ENCODE measurements around the gene NEURL2.

NEURL2 gene

DNA sequence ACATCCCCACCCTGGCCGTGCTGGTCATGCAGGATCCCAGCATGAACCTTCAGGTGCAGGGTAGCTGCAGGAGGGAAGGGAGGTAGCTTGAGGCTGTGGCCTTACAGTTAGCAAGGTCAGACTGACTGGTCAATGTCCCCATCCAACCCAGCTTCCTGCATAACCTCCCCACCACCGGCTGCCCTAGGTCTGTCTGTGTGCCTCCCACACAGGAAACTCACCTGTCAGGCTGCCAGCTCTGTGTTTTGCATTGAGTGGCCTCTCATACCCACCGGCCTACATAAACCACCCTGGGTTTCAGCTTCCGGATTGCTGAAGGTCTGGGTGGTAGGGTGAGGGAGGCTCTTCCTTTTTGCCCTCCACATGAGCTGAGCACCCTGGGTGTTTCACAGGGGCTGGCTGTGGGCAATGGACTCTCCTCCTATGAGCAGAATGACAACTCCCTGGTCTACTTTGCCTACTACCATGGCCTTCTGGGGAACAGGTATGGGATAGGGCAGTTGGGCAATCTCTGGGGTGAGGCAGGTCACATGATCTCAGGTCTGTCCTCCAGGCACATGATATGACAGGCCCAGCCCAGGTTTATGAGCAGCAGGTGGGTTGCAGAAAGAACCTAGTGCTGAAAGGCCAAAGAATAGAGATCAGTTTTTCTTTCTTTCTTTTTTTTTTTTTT is 2.0 kb upstream of the NEURL2 start:
- Histone ChIP-seq H3K36me3 (ENCODE audit: insufficient read depth, low read length) (peaks cover 38% of the 10 kb centered on the region), H3K4me1 (ENCODE audit: insufficient read depth, low read length) (peaks cover 30% of the 10 kb centered on the region), H3K9me3 (ENCODE audit: insufficient read depth, low read length, severe bottlenecking) (no peaks in the 10 kb centered on the region), H3K79me2 (ENCODE audit: insufficient read depth, low read length) (peaks cover 20% of the 10 kb centered on the region), H4K20me1 (ENCODE audit: insufficient read depth, low read length) (no peaks in the 10 kb centered on the region), H2AFZ (ENCODE audit: low read depth, low read length) (no peak overlapping the region), H3K4me2 (ENCODE audit: insufficient read depth, low read length) (peak overlapping the region; percentile 99; the same call in 1 of the 2 replicates), H3K9ac (ENCODE audit: low read depth, low read length) (no peak overlapping the region), H3K4me3 (ENCODE audit: low read depth in 1 of 2, low read length in 2 of 2) (no peak overlapping the region), H3K27me3 (ENCODE audit: insufficient read depth, low read length, poor library complexity) (no peaks in the 10 kb centered on the region), H3K27ac (ENCODE audit: low read length) (no peak overlapping the region)
- DNase-seq, result no peak
- TF ChIP-seq CTCF (IDR thresholded peaks at IDR 0.05; ENCODE audit: borderline replicate concordance, extremely low read depth, low read length, poor library complexity, severe bottlenecking) (no peak), EZH2 (IDR thresholded peaks at IDR 0.05; ENCODE audit: borderline replicate concordance, low read depth, low read length, severe bottlenecking) (no peak)
- no peak for ATAC-seq (ENCODE audit: insufficient read depth, low read depth)

DNA sequence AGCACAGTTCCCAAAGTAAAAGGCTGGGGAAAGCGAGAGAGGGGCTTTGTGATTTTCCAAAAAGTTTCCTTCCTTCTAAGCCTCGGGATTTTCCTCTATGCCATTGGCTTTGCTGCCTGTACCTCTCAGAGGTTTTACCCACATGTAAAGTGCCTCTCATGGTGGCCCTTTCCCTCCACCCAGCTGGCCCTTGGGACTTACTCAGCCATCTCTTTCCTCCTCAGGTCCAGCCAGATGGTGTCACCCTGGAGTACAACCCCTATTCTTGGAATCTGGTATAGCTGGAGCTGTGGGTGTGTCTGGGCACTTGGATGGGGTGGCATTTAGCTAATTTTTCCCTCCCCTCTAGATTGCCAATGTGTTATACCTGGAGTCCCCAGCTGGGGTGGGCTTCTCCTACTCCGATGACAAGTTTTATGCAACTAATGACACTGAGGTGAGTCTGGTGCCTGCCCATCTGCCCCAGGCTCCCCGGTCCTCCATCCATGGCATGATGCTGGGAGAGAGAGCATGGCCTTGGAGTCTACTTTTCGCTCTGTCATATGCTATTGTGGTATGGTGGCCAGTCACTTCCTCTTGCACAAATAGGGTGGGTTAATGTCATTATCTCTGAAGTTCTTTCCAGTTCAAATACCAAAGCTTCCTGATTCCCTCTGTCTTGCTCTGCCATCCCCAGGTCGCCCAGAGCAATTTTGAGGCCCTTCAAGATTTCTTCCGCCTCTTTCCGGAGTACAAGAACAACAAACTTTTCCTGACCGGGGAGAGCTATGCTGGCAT is 1.2 kb upstream of the NEURL2 start:
- DNase-seq, result no peak
- Histone ChIP-seq H3K9ac (ENCODE audit: low read depth, low read length) (peak overlapping the region; percentile 96), H3K4me3 (ENCODE audit: low read depth in 1 of 2, low read length in 2 of 2) (peak overlapping the region; percentile 95 to 96), H3K79me2 (ENCODE audit: insufficient read depth, low read length) (peaks cover 20% of the 10 kb centered on the region), H2AFZ (ENCODE audit: low read depth, low read length) (peak overlapping the region; percentile 99), H3K4me2 (ENCODE audit: insufficient read depth, low read length) (peak overlapping the region; percentile 99), H3K27ac (ENCODE audit: low read length) (peak overlapping the region; percentile 92), H3K27me3 (ENCODE audit: insufficient read depth, low read length, poor library complexity) (no peaks in the 10 kb centered on the region), H3K36me3 (ENCODE audit: insufficient read depth, low read length) (peaks cover 35% of the 10 kb centered on the region), H3K9me3 (ENCODE audit: insufficient read depth, low read length, severe bottlenecking) (no peaks in the 10 kb centered on the region), H4K20me1 (ENCODE audit: insufficient read depth, low read length) (no peaks in the 10 kb centered on the region), H3K4me1 (ENCODE audit: insufficient read depth, low read length) (peaks cover 30% of the 10 kb centered on the region)
- TF ChIP-seq CTCF (IDR thresholded peaks at IDR 0.05; ENCODE audit: borderline replicate concordance, extremely low read depth, low read length, poor library complexity, severe bottlenecking), result no peak
- no peak for TF ChIP-seq EZH2 (IDR thresholded peaks at IDR 0.05; ENCODE audit: borderline replicate concordance, low read depth, low read length, severe bottlenecking)
- ATAC-seq (ENCODE audit: insufficient read depth, low read depth), result no peak

- Histone ChIP-seq H3K27me3 (ENCODE audit: insufficient read depth, low read length, poor library complexity) (no peaks in the 10 kb centered on the region), H3K79me2 (ENCODE audit: insufficient read depth, low read length) (peaks cover 22% of the 10 kb centered on the region), H2AFZ (ENCODE audit: low read depth, low read length) (peak overlapping the region; percentile 99), H3K36me3 (ENCODE audit: insufficient read depth, low read length) (peaks cover 35% of the 10 kb centered on the region), H3K4me1 (ENCODE audit: insufficient read depth, low read length) (peaks cover 31% of the 10 kb centered on the region), H3K27ac (ENCODE audit: low read length) (peak overlapping the region; percentile 92), H3K4me3 (ENCODE audit: low read depth in 1 of 2, low read length in 2 of 2) (peak overlapping the region; percentile 95 to 96; a peak in 3 of 4 replicates), H4K20me1 (ENCODE audit: insufficient read depth, low read length) (no peaks in the 10 kb centered on the region), H3K9ac (ENCODE audit: low read depth, low read length) (peak overlapping the region; percentile 96), H3K4me2 (ENCODE audit: insufficient read depth, low read length) (peak overlapping the region; percentile 99), H3K9me3 (ENCODE audit: insufficient read depth, low read length, severe bottlenecking) (no peaks in the 10 kb centered on the region)
- peak; percentile 22; the same call in 1 of the 3 replicates for ATAC-seq (ENCODE audit: insufficient read depth, low read depth)
- TF ChIP-seq CTCF (IDR thresholded peaks at IDR 0.05; ENCODE audit: borderline replicate concordance, extremely low read depth, low read length, poor library complexity, severe bottlenecking) (no peak), EZH2 (IDR thresholded peaks at IDR 0.05; ENCODE audit: borderline replicate concordance, low read depth, low read length, severe bottlenecking) (no peak)
- no peak for DNase-seq
These were observed 677 bp downstream of the NEURL2 start for GRCh38 chr20:45890077-45890984.

Data from DND-41 (cell line).